ENCODE results near the gene ZNF593OS. TPM values are rescaled to one million over a fixed set of nuclear protein-coding genes. Genes with fewer than 3 reads are reported as not detected.

The ZNF593OS gene
- total RNA-seq, 1 experiment from 2014 or later: 1.6 TPM

- DNase-seq (ENCODE audit: low spot score): peak; percentile 89
These were observed 45.1 kb downstream of the ZNF593OS start for GRCh38 chr1:26126321-26127084.

DNA sequence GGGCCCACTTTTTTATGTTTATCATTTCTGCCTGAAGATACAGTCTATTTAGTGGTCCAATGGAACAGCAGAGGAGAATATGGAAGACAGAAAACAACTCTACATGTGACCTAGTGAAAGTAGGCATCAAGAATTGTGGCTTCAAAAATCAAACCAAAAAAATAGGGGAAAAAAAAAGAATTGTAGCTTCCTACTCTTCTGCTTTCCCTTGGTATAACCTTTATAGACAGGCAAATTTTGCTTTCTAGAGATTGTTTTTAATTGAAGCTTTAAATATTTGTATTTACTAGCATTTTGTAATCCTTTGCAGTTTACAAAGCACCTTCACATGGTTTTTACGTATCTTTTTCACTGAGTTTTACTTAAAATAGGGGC, 45.7 kb downstream of the ZNF593OS start:
- DNase-seq (ENCODE audit: low spot score): no peak

DNA sequence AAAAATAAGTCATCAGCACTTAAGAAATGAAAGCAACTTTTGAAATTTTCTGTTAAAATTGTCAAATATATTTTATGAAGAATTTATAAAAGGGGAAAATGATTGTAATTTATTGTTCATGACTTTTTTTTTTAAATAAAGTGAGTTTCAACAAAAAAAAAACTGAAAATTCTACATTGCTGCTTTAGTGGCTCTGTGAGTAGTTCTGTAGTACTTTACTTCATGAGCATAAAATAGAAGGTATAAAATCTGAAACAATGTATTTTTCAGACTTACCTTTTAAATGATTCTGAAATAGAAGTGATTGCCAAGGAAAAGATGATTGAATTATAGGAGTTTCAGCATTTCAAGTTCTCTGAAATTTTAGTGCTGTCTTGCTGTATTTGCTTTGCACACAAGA, 46.2 kb downstream of the ZNF593OS start:
- DNase-seq (ENCODE audit: low spot score): no peak

DNA sequence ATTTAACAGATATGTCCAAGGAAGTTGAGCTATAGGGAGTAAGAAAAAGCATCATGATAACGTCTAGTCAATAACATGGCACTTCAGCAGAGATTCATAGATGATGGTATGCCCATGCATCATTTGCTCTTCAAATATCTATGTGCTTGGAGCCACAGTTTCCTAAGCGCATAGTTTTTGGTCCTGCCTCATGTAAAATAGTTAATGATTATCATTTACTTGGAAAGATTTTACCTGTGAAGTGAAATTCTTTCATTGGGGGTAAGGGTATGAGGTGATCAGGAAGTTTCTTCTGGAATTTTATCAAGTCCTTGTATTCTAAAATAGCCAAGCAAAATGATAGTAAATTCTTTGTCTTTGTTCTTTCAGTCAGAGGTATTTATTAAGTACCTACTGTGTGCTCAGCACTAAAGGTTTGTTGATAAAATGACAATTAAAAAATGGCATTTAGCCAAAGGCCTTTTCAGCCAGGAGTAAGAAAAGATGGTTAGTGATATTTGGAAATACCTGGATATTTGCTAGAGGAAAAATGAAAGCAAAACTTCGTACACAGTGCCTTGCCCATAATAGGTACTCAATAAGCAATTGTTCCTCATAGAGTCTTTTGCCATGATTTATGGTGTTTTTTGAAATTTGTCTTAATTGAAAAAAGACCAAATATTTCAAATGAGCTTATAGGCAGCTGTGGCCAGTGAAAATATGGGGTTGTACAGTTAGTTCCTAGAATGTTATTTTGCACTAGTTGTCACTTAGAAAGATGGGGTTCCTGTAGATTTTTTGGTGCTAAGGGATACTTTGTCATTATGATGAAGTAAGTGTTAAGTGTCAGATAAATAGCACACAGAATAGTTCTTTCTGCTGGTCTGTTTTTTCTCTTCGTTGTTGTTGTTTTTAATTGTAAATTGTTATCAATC, 47.0 kb downstream of the ZNF593OS start:
- DNase-seq (ENCODE audit: low spot score): peak; percentile 25

DNA sequence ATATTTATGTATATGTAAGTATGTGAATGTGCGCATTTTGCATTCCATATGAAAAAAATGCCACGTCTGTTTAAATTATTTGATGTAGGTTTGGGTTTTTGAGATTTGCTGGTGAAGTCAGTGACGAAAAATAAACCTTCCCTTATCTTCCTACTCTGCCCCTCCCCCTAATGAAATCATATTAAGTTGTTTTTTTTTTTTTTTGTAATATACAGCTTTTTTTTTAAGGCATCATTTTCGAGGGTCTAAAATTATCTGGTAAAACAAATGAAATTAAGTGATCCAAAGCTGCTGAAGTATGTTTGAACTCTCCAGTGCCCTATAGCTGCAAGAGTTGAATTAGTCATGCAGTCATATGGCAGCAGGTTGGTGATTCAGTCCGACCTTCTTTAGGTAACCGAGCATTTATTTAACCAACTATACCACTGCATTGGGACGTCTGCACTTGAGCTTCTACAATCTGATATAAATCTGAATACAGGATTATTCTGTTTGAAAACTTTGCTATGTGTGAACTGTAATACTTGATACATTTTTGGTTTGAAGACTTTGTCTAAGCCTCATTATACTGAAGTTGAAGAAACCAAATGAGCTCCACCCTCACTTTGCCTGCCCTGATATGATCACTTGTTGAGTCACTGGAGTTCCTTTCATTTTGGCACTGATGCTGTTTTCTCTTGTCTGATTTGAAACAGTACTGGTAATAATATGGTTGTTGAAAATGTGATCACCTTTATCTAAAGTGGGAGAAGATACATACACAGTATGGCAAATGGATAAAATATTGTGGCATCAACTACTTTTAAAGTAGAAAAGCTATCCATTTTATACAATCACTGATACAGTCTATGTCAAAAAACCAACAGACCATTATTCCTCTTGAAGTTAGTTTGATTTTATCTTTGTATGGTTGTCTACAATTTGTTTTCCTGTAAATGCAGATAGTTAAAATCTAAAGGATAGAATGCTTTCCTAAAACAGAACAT, 48.4 kb downstream of the ZNF593OS start:
- DNase-seq (ENCODE audit: low spot score): peak; percentile 73

GRCh38 chr1:26121854-26122773, 49.5 kb downstream of the ZNF593OS start:
- DNase-seq (ENCODE audit: low spot score): peak; percentile 71

DNA sequence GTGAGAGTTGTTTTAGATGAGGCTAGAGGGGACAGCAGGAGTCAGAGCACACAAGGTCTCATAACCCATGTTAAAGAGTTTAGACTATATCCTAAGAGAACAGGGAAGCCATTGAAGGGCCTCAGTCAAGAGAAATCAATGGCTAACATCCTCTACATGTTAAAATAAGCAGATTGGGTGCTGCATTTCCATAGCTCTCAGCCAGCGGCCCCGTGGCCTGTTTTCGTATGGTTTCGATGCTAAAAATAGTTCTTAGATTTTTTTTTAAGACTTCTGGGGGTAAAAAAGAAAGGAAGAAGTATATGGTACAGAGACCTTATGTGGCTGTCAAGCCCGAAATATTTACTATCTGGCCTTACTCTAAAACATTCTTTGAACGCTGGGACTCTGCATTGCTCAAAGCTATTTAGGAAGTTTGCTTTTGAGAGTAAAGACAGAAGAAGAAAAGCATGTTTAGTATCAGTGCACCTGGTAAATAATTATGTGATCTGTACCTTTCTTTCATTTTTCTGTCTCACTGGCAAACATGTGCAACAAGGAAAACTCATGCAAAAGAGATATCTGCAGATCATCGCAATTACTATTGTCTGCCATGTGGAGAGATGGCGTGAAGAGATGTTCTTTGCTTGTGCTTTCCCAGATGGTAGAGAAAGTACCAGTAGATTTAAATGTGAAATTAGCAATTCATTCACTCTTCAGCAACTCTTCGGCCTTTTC, 51.6 kb downstream of the ZNF593OS start:
- no peak for DNase-seq (ENCODE audit: low spot score)

Other genes starting within 250 kb of the ZNF593OS start
- 7.6 and 13.0 TPM in 2 replicates for gene PAFAH2, start 173.8 kb downstream of the ZNF593OS start, total RNA-seq (2014; rRNA removed; shearing (Covaris generic))
- not detected in 2 replicates for gene EXTL1, start 150.1 kb downstream of the ZNF593OS start, total RNA-seq (2014; rRNA removed; shearing (Covaris generic))
- 0.51 and 0.99 TPM in 2 replicates for gene SLC30A2, start 125.7 kb downstream of the ZNF593OS start, total RNA-seq (2014; rRNA removed; shearing (Covaris generic))
- 0.05 and 0.10 TPM in 2 replicates for gene TRIM63, start 104.2 kb downstream of the ZNF593OS start, total RNA-seq (2014; rRNA removed; shearing (Covaris generic))
- gene PDIK1L, start 60.0 kb downstream of the ZNF593OS start, total RNA-seq (2014; rRNA removed; shearing (Covaris generic)): 3.9 and 4.3 TPM in 2 replicates
- not detected in 2 replicates for gene FAM110D, start 12.8 kb downstream of the ZNF593OS start, total RNA-seq (2014; rRNA removed; shearing (Covaris generic))
- not detected in 2 replicates for gene C1orf232, start 2.9 kb downstream of the ZNF593OS start, total RNA-seq (2014; rRNA removed; shearing (Covaris generic))
- 170 and 217 TPM in 2 replicates for gene ZNF593, start 1.9 kb downstream of the ZNF593OS start, total RNA-seq (2014; rRNA removed; shearing (Covaris generic))
- gene CNKSR1, start 5.7 kb upstream of the ZNF593OS start, total RNA-seq (2014; rRNA removed; shearing (Covaris generic)): 39.9 and 40.4 TPM in 2 replicates
- gene CATSPER4, start 18.8 kb upstream of the ZNF593OS start, total RNA-seq (2014; rRNA removed; shearing (Covaris generic)): not detected in 2 replicates
- 25.8 and 27.0 TPM in 2 replicates for gene CEP85, start 62.4 kb upstream of the ZNF593OS start, total RNA-seq (2014; rRNA removed; shearing (Covaris generic))
- gene SH3BGRL3, start 108.3 kb upstream of the ZNF593OS start, total RNA-seq (2014; rRNA removed; shearing (Covaris generic)): 172 and 198 TPM in 2 replicates
- gene UBXN11, start 134.8 kb upstream of the ZNF593OS start, total RNA-seq (2014; rRNA removed; shearing (Covaris generic)): 22.0 and 26.8 TPM in 2 replicates
- gene CD52, start 146.1 kb upstream of the ZNF593OS start, total RNA-seq (2014; rRNA removed; shearing (Covaris generic)): 1.5 and 2.1 TPM in 2 replicates
- 32.7 and 49.4 TPM in 2 replicates for gene CRYBG2, start 182.3 kb upstream of the ZNF593OS start, total RNA-seq (2014; rRNA removed; shearing (Covaris generic))
- gene ZNF683, start 200.9 kb upstream of the ZNF593OS start, total RNA-seq (2014; rRNA removed; shearing (Covaris generic)): not detected in 2 replicates
- gene LIN28A, start 239.0 kb upstream of the ZNF593OS start, total RNA-seq (2014; rRNA removed; shearing (Covaris generic)): not detected in 2 replicates